T follicular helper cell (primary cell): ENCODE data around the gene NCAM1.

Experiments
- DNase-seq: peaks from one replicate; pipeline ENCODE4 v3.0.0-alpha.2; 2020; ENCODE audit warnings: low read depth

The NCAM1 gene

GRCh38 chr11:113168354-113169342 lies 207.4 kb downstream of the NCAM1 start:
- DNase-seq, result no peak

DNA sequence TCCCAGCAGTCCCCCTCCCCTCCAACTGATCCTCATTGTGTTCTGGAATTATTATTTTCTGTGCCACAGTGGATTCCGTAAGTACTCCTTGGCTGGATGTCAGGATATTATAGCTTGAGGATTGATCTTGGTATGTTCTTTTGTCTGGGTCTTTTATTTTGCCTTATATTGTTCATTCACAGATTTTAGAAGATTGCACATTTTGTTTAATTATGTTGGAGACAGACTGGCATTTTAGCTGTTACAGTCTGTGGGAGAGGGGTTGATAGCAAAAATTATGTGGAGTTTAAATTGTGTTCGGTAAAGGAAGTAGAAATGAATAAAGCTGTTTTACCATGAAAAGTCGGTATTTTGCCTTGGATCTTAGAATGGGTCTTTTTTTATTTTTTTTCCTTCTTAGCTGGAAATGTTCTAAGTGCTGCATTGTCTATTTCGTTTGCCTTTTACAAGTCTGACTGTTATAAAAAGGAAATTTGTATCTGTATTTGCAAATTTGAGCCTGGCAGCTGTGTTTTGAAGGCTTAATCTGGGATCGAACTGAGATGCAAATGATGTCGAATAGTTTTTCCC lies 211.2 kb downstream of the NCAM1 start:
- no peak for DNase-seq

GRCh38 chr11:113173126-113173525 lies 211.9 kb downstream of the NCAM1 start:
- DNase-seq, result no peak

DNA sequence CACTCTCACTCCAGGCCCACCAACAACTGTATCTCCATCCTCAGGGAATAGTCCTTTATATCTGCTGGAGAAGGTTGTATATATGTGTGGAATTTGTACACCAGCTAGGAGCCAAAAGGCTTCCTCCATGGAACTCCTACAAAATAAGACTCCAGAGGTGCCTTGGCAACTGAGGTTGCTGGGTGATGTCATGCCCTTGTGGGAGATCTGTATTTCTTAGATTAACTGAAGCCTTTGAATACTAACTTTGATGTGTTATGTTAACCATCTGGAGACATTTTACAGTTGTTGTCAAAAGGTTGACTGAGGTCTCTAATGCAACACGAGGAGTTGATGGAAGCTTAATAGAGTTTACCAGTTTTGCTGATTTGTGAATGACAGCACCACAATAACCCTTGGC lies 213.7 kb downstream of the NCAM1 start:
- DNase-seq, result no peak

GRCh38 chr11:113176599-113177360 lies 215.6 kb downstream of the NCAM1 start:
- no peak for DNase-seq

- no peak for DNase-seq
These were observed 216.5 kb downstream of the NCAM1 start for GRCh38 chr11:113177671-113178070.

DNA sequence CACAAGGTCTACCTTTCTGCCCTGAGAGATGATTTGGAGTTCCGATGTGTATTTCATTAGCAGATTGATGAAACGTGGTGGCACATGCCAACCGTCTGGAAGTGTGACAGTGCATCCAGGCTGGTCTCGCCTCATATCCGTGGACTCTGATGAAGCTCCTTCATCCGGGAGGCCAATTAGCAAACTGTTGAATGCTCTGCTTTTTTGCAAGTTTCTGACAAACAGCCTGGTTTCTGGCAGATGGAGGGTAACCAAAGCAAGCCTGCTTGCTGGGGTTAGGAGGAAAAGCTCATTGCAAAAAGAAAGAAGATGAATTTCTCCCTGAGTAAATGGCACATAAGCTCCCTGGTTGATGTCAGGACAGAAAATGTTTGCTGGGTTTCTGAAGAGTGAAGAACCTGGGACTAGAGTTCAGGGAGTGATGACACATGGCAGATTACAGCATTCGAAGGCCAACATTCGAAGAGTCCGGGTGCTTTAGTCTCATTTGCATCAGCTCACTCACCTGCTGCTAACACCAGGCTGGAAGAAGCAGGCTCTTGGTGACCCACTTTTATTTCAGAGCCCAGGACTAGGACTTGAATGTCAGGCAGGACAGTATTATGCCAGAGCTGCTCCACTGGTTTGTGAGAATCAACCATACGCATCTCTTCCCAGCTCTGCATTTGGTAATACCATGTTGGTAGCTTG lies 217.3 kb downstream of the NCAM1 start:
- DNase-seq, result no peak

- no peak for DNase-seq
These were observed 218.0 kb downstream of the NCAM1 start for GRCh38 chr11:113179181-113179704.

- no peak for DNase-seq
These were observed 219.9 kb downstream of the NCAM1 start for GRCh38 chr11:113181094-113181493.

GRCh38 chr11:113182288-113182687 lies 221.1 kb downstream of the NCAM1 start:
- no peak for DNase-seq

DNA sequence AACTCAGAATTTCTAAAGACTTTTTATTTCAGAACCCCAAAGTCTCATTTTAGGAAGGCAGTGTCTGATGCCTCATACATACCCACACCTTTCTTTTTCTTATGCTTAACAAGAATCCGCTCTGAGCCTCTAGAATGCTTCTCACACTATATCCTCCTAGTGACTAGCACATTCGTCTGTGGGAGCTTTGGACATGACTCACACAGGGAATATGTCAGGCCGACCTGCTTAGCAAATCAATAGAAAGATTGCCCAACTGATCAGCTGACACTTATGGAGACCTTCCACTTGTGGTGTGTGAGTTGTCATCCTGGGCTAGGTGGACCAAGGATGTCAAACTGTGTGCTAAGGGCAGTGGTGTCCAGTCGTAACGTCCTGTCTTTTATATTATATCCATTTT lies 223.3 kb downstream of the NCAM1 start:
- DNase-seq, result no peak

- DNase-seq, result no peak
These were observed 227.2 kb downstream of the NCAM1 start for GRCh38 chr11:113188371-113188834.

- no peak for DNase-seq
These were observed 228.9 kb downstream of the NCAM1 start for GRCh38 chr11:113189909-113190667.

- DNase-seq, result no peak
These were observed 231.1 kb downstream of the NCAM1 start for GRCh38 chr11:113192121-113192925.

- no peak for DNase-seq
These were observed 231.8 kb downstream of the NCAM1 start for GRCh38 chr11:113193016-113193415.

GRCh38 chr11:113193946-113194345 lies 232.7 kb downstream of the NCAM1 start:
- no peak for DNase-seq

- no peak for DNase-seq
These were observed 234.5 kb downstream of the NCAM1 start for GRCh38 chr11:113195728-113196127.

DNA sequence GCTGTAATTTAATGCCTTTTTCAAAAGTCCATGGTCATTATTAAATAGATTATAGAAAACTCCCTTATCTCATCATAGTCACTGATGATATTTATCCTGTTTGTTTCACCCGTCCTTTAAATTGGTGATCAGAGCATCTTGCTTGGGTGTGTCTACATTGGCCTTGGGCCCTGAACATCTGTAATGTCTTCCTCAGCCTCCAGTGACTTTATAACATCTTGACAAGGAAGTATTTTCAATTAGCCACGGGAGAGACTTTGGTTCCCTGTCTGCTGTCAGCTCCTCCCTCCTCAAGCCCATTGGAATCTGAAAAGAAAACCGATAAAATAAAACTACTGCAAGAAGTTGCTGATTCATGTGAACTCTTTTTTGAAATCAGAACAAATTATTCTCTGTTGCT lies 236.2 kb downstream of the NCAM1 start:
- DNase-seq, result no peak

GRCh38 chr11:113198972-113199661 lies 237.9 kb downstream of the NCAM1 start:
- DNase-seq, result no peak
